Neutrophil (primary cell): ENCODE results near the gene TMEM147.

Source experiments
- H3K27ac ChIP-seq: fragments of 200-600 bp; sonication (generic); 2 replicates; pipeline ENCODE4 v1.5.1; 2016; ENCODE audit warnings: mild to moderate bottlenecking, moderate library complexity
- H3K27me3 ChIP-seq: fragments of 200-600 bp; sonication (generic); 2 replicates; pipeline ENCODE4 v1.6.0; 2016; ENCODE audit warnings: mild to moderate bottlenecking
- H3K36me3 ChIP-seq: fragments of 200-600 bp; sonication (generic); 2 replicates; pipeline ENCODE4 v1.5.1; 2017
- H3K4me1 ChIP-seq, 2 experiments: fragments of 200-600 bp in 1 of 2; sonication (generic) in 1 of 2; 1 replicate in 1 of 2; 2 replicates in 1 of 2; pipeline versions ENCODE4 v1.5.1 to v1.6.1; 2013 to 2016; ENCODE audit warnings: low read depth in 1 of 2, low read length in 1 of 2, mild to moderate bottlenecking in 1 of 2, moderate library complexity in 1 of 2; ENCODE audit not compliant: control insufficient read depth in 1 of 2, insufficient read depth in 1 of 2
- H3K4me3 ChIP-seq, 2 experiments: fragments of 200-600 bp in 1 of 2; sonication (generic) in 1 of 2; 1 replicate in 1 of 2; 2 replicates in 1 of 2; pipeline ENCODE4 v1.5.1; 2013 to 2016; ENCODE audit warnings: low read depth in 1 of 2, low read length in 1 of 2, mild to moderate bottlenecking in 1 of 2, moderate library complexity in 1 of 2
- H3K9me3 ChIP-seq: fragments of 200-600 bp; sonication (generic); 2 replicates; pipeline ENCODE4 v1.5.1; 2016
- TF ChIP-seq, protein P1 (sequence below): fragments of 200-600 bp; sonication (generic); IDR thresholded peaks from 2 replicates; pipeline ENCODE4 v1.5.1; 2016; ENCODE audit warnings: antibody characterized with exemption

Gene TMEM147

DNA sequence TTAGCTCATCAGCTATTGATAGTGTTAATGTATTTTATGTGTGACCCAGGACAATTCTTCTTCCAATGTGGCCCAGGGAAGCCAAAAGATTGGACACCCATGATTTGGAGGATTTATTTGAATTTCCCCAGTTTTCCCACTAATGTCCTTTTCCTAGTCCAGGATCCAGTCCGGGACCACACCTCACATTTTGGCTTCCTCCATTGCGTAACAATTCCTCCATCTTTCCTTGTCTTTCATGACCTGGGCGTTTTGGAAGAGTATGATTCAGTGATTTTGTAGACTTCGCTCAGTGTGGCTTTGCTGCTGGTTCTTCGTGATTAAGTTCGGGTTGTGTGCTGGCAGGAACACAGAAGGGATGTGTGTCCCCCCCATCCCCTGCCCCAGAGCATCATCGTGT, 21.3 kb downstream of the TMEM147 start:
- H3K36me3 ChIP-seq, result no peaks in the 10 kb centered on the region
- H3K27me3 ChIP-seq, result peaks cover 18% of the 10 kb centered on the region
- TF ChIP-seq, protein P1, sequence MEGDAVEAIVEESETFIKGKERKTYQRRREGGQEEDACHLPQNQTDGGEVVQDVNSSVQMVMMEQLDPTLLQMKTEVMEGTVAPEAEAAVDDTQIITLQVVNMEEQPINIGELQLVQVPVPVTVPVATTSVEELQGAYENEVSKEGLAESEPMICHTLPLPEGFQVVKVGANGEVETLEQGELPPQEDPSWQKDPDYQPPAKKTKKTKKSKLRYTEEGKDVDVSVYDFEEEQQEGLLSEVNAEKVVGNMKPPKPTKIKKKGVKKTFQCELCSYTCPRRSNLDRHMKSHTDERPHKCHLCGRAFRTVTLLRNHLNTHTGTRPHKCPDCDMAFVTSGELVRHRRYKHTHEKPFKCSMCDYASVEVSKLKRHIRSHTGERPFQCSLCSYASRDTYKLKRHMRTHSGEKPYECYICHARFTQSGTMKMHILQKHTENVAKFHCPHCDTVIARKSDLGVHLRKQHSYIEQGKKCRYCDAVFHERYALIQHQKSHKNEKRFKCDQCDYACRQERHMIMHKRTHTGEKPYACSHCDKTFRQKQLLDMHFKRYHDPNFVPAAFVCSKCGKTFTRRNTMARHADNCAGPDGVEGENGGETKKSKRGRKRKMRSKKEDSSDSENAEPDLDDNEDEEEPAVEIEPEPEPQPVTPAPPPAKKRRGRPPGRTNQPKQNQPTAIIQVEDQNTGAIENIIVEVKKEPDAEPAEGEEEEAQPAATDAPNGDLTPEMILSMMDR, result no peak
- no peaks in the 10 kb centered on the region for H3K9me3 ChIP-seq
- H3K4me3 ChIP-seq, result no peak overlapping the region
- H3K4me1 ChIP-seq, result no peaks in the 10 kb centered on the region
- no peak overlapping the region for H3K27ac ChIP-seq

DNA sequence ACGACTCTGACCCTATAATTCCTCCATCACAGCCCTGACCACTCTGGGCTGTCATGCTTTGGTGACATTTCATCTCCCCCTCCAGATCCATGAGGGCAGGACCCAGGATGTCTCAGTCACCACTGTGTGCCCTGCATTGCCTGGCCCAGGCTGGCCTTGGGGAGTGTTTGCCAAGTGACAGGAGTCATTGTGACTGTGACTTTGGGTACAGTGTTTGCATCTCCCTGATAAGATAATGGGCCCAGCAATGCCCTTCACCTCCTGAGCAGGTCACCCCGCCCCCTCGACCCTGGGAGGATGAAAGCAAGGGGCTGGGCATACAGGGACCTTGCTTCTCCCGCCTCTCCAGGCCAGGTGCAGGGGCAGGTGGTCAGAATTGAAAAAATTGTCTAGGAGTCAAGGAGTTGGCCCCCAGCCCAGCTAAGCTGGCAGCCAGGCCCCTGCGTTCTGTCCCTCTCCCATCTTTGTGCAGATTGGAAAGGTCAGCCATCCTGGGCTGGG, 23.9 kb downstream of the TMEM147 start:
- H3K4me3 ChIP-seq, result no peak overlapping the region
- H3K9me3 ChIP-seq, result no peaks in the 10 kb centered on the region
- TF ChIP-seq, protein P1, result no peak
- no peaks in the 10 kb centered on the region for H3K36me3 ChIP-seq
- H3K27ac ChIP-seq, result no peak overlapping the region
- peaks cover 17% of the 10 kb centered on the region for H3K27me3 ChIP-seq
- H3K4me1 ChIP-seq, result no peaks in the 10 kb centered on the region

DNA sequence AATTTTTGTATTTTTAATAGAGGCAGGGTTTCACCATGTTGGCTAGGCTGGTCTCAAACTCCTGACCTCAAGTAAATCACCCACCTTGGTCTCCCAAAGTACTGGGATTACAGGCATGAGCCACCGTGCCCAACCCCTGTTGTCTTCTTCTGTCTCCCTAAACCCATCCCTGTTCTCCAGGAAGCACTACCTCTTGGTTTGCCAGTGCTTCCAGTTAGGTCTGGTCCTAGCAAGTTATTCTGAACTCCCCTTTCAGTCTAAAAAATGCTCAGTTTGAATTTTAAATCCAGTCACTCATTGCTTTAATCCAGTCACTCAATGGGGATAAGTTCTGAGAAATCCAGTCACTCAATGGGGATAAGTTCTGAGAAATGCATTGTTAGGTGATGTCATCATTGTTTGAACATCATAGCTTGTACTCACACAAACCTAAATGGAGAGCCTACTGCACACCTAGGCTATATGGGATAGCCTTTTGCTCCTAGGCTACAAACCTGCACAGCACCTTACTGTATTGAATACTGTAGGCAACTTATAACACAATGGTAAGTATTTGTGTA, 26.1 kb downstream of the TMEM147 start:
- peaks cover 11% of the 10 kb centered on the region for H3K9me3 ChIP-seq
- H3K4me3 ChIP-seq, result no peak overlapping the region
- peaks cover 17% of the 10 kb centered on the region for H3K27me3 ChIP-seq
- H3K36me3 ChIP-seq, result no peaks in the 10 kb centered on the region
- TF ChIP-seq, protein P1, result no peak
- no peak overlapping the region for H3K27ac ChIP-seq
- H3K4me1 ChIP-seq, result no peaks in the 10 kb centered on the region

DNA sequence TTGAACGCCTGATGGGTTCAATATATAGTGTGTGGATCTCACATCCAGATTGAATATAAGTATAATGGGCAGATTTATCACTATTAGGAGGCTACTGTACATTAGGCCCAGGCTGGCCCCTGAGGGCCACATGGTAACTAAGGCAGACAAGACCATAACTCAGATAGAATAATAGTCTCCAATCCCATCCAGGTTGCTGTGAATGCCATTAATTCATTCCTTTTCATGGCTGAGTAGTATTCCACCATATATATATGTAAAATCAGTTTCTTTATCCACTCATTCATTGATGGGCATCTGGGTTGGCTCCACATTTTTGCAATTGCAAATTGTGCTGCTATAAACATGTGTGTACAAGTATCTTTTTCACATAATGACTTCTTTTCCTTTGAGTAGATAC, 32.5 kb downstream of the TMEM147 start:
- Histone ChIP-seq H3K27ac (no peak overlapping the region), H3K4me3 (no peak overlapping the region), H3K4me1 (no peaks in the 10 kb centered on the region), H3K9me3 (peaks cover 20% of the 10 kb centered on the region), H3K36me3 (no peaks in the 10 kb centered on the region), H3K27me3 (peaks cover 5% of the 10 kb centered on the region)
- TF ChIP-seq, protein P1, result no peak

DNA sequence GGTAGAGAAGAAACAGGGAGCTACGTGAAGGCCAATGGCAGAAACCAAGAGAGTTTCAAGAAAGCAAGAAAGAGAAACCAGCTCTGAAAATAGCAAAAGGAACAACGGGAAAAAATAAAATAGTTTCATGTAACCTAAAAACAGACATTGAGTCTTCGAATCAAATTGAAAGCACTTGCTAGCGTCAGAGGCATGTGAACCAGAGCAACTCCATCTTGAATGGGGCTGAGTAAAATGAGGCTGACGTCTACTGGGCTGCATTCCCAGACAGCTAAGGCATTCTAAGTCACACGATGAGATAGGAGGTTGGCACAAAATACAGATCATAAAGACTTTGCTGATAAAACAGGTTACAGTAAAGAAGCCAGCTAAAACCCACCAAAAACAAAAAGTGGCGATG, 33.3 kb downstream of the TMEM147 start:
- Histone ChIP-seq H3K27ac (no peak overlapping the region), H3K36me3 (no peaks in the 10 kb centered on the region), H3K4me1 (no peaks in the 10 kb centered on the region), H3K9me3 (peaks cover 20% of the 10 kb centered on the region), H3K4me3 (no peak overlapping the region), H3K27me3 (peaks cover 8% of the 10 kb centered on the region)
- TF ChIP-seq, protein P1, result no peak
